HepG2 (cell line): Measurements from ENCODE around the gene ZFHX3. TPM values are rescaled to one million over a fixed set of nuclear protein-coding genes. Genes with fewer than 3 reads are reported as not detected.

Source experiments
- ADNP ChIP-seq: sonication (generic); formaldehyde crosslinking; IDR thresholded peaks from 2 replicates; pipeline ENCODE4 v1.4.0; 2020; ENCODE audit warnings: missing genetic modification reagents
- ATF6 ChIP-seq: sonication (generic); formaldehyde crosslinking; conservative IDR thresholded peaks from 2 replicates; pipeline ENCODE4 v1.4.0; 2020; ENCODE audit warnings: missing genetic modification reagents
- E2F1 ChIP-seq: sonication (generic); formaldehyde crosslinking; IDR thresholded peaks from 2 replicates; pipeline ENCODE4 v1.5.0; 2020; ENCODE audit warnings: missing genetic modification reagents
- HNRNPK ChIP-seq: fragments of 200-400 bp; formaldehyde crosslinking; IDR thresholded peaks from 2 replicates; pipeline ENCODE4 v1.6.1; 2018; ENCODE audit warnings: low read length, low read depth, moderate library complexity, mild to moderate bottlenecking; ENCODE audit not compliant: poor library complexity, severe bottlenecking
- HOXA9 ChIP-seq: sonication (generic); formaldehyde crosslinking; IDR thresholded peaks from 2 replicates; pipeline ENCODE4 v1.8.1; 2022; ENCODE audit warnings: missing genetic modification reagents, mild to moderate bottlenecking, moderate library complexity, borderline replicate concordance
- KDM4B ChIP-seq: sonication (generic); formaldehyde crosslinking; IDR thresholded peaks from 2 replicates; pipeline ENCODE4 v1.4.0; 2020; ENCODE audit warnings: missing genetic modification reagents
- KDM5B ChIP-seq: sonication (generic); formaldehyde crosslinking; IDR thresholded peaks from 2 replicates; pipeline ENCODE4 v1.4.0; 2020; ENCODE audit warnings: missing genetic modification reagents, mild to moderate bottlenecking, borderline replicate concordance
- MZF1 ChIP-seq: sonication (generic); formaldehyde crosslinking; IDR thresholded peaks from 2 replicates; pipeline ENCODE4 v1.8.1; 2023; ENCODE audit warnings: mild to moderate bottlenecking, missing genetic modification reagents, borderline replicate concordance
- NCOR1 ChIP-seq: fragments of 200-600 bp; sonication (generic); IDR thresholded peaks from 2 replicates; pipeline ENCODE4 v1.7.0; 2017; ENCODE audit warnings: antibody characterized with exemption, low read length, borderline replicate concordance
- RXRB ChIP-seq: IDR thresholded peaks from 2 replicates; pipeline ENCODE4 v1.6.1; 2016; ENCODE audit warnings: borderline replicate concordance, missing genetic modification reagents, missing compliant biosample characterization
- SALL1 ChIP-seq: sonication (generic); formaldehyde crosslinking; IDR thresholded peaks from 2 replicates; pipeline ENCODE4 v1.8.0; 2022; ENCODE audit warnings: mild to moderate bottlenecking, missing genetic modification reagents
- SIX1 ChIP-seq: sonication (generic); formaldehyde crosslinking; IDR thresholded peaks from 2 replicates; pipeline ENCODE4 v1.4.0; 2020; ENCODE audit warnings: missing genetic modification reagents, borderline replicate concordance
- TAF1 ChIP-seq: sonication (generic); formaldehyde crosslinking; IDR thresholded peaks from 2 replicates; pipeline ENCODE4 v1.4.0; 2020; ENCODE audit warnings: missing genetic modification reagents
- ZBTB38 ChIP-seq: sonication (generic); formaldehyde crosslinking; IDR thresholded peaks from 2 replicates; pipeline ENCODE4 v1.5.1; 2020; ENCODE audit warnings: mild to moderate bottlenecking, missing genetic modification reagents
- ZFP36L2 ChIP-seq: sonication (generic); formaldehyde crosslinking; IDR thresholded peaks from 2 replicates; pipeline ENCODE4 v1.4.0; 2020; ENCODE audit warnings: missing genetic modification reagents
- ZFX ChIP-seq: sonication (generic); formaldehyde crosslinking; IDR thresholded peaks from 2 replicates; pipeline ENCODE4 v1.4.0; 2020; ENCODE audit warnings: mild to moderate bottlenecking, low read depth, missing genetic modification reagents, moderate library complexity
- ZKSCAN5 ChIP-seq: sonication (generic); formaldehyde crosslinking; IDR thresholded peaks from 2 replicates; pipeline ENCODE4 v1.5.1; 2020; ENCODE audit warnings: mild to moderate bottlenecking, missing genetic modification reagents
- ZNF30 ChIP-seq: sonication (generic); formaldehyde crosslinking; IDR thresholded peaks from 2 replicates; pipeline ENCODE4 v1.5.0; 2020; ENCODE audit warnings: mild to moderate bottlenecking, missing genetic modification reagents
- ZNF317 ChIP-seq: sonication (generic); formaldehyde crosslinking; IDR thresholded peaks from 2 replicates; pipeline ENCODE4 v1.5.0; 2020; ENCODE audit warnings: mild to moderate bottlenecking, missing genetic modification reagents
- ZNF430 ChIP-seq: sonication (generic); formaldehyde crosslinking; IDR thresholded peaks from 2 replicates; pipeline ENCODE4 v1.9.0; 2021; ENCODE audit warnings: mild to moderate bottlenecking, missing genetic modification reagents
- polyA plus RNA-seq, 8 experiments: library from polyadenylated mRNA; depleted of rRNA in 3 of 8; stranded (reverse) in 7 of 8; unstranded in 1 of 8; fragments of >200 nt; fragmentation: Illumina TruSeq in 4 of 8; extraction: Trizol in 4 of 8; gene quantifications; 2 replicates each; pipeline versions ENCODE4 v1.2.1 to v1.2.3, GENCODE V29; 2011 to 2016; ENCODE audit warnings: low read depth in 4 of 8, missing spikeins in 1 of 8, mixed read lengths in 1 of 8; ENCODE audit not compliant: insufficient read depth in 1 of 8
- total RNA-seq, 5 experiments: library from RNA; depleted of rRNA; stranded (reverse); fragments of >200 nt; fragmentation: Illumina TruSeq; extraction: Trizol; gene quantifications; 2 replicates each; pipeline ENCODE4 v1.2.3, GENCODE V29; 2016; ENCODE audit warnings: low read depth in 1 of 5
- TF ChIP-seq, protein P1 (sequence below): sonication (generic); formaldehyde crosslinking; IDR thresholded peaks from 2 replicates; pipeline ENCODE4 v1.4.0; 2020; ENCODE audit warnings: missing genetic modification reagents, borderline replicate concordance

ZFHX3 gene
- total and polyA plus RNA-seq, 2 of the 13 experiments (the other 11 are each of a cell fraction or from before 2014, with no cell fraction given), result 5.0 to 6.0 TPM

DNA sequence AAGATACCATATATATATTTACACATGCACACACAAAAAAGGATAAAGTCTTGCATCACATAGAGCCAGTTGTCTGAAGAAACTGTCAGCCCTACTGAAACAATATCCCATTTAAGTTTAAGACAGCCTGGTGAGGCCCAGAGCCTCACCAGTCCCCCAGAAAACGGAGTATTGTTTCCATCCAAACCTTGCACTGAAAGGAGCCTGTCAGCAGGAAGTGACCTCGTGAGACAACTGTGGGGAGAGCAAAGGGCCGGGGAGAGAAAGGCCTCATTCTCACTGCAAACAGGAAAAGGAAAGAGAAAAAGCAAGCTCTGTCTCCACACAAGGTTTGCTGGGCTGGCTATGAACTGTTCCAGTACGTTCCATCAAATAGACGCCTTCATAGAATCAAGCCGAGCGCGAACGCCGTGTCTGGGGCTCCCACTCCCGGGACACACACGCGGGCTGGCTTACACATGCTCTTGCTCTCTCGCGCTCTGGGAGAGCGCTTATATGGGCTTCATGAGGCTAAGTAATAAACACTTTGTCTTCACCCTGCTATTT, 44.4 kb upstream of the ZFHX3 start (continued):
- TF ChIP-seq HNRNPK, result no peak
- TF ChIP-seq HOXA9 (CRISPR knock-in tag), result no peak
- TF ChIP-seq TAF1 (CRISPR knock-in tag), result no peak
- TF ChIP-seq ZKSCAN5 (CRISPR knock-in tag), result no peak
- no peak for TF ChIP-seq E2F1
- no peak for TF ChIP-seq NCOR1
- TF ChIP-seq KDM5B, result no peak
- TF ChIP-seq ZBTB38 (CRISPR knock-in tag), result peak; percentile 83
- TF ChIP-seq KDM4B (CRISPR knock-in tag), result no peak
- no peak for TF ChIP-seq ADNP (CRISPR knock-in tag)
- TF ChIP-seq SALL1 (CRISPR knock-in tag), result peak; percentile 26; the same call in 1 of the 2 replicates
- TF ChIP-seq, protein P1, sequence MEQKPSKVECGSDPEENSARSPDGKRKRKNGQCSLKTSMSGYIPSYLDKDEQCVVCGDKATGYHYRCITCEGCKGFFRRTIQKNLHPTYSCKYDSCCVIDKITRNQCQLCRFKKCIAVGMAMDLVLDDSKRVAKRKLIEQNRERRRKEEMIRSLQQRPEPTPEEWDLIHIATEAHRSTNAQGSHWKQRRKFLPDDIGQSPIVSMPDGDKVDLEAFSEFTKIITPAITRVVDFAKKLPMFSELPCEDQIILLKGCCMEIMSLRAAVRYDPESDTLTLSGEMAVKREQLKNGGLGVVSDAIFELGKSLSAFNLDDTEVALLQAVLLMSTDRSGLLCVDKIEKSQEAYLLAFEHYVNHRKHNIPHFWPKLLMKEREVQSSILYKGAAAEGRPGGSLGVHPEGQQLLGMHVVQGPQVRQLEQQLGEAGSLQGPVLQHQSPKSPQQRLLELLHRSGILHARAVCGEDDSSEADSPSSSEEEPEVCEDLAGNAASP, result no peak
- no peak for TF ChIP-seq ZNF430 (CRISPR knock-in tag)
- no peak for TF ChIP-seq ZFP36L2
- TF ChIP-seq ZNF30 (CRISPR knock-in tag), result no peak
- TF ChIP-seq ZFX (CRISPR knock-in tag), result peak; percentile 75
- TF ChIP-seq SIX1 (CRISPR knock-in tag), result no peak
- no peak for TF ChIP-seq MZF1 (CRISPR knock-in tag)
- TF ChIP-seq ATF6, result no peak
- no peak for TF ChIP-seq ZNF317 (CRISPR knock-in tag)
- peak; percentile 40; the same call in 1 of the 2 replicates for TF ChIP-seq RXRB (CRISPR knock-in tag)
